ENCODE results near the gene C20orf144.

GRCh38 chr20:33654680-33655161 is 7.4 kb upstream of the C20orf144 start:
- TF ChIP-seq EZH2 (IDR thresholded peaks at IDR 0.05; ENCODE audit: low read depth, unreplicated experiment) (no peak), CTCF (conservative IDR thresholded peaks at IDR 0.05; ENCODE audit: low read depth in 2 of 2) (no peak), JUNB (IDR thresholded peaks at IDR 0.05; ENCODE audit: unreplicated experiment) (no peak), ETS1 (IDR thresholded peaks at IDR 0.05) (no peak), CREB1 (CRISPR knock-in tag; IDR thresholded peaks at IDR 0.05; ENCODE audit: low read depth) (no peak), ZNF114 (CRISPR knock-in tag; IDR thresholded peaks at IDR 0.05) (no peak), POLR2AphosphoS5 (IDR thresholded peaks at IDR 0.05; ENCODE audit: low read depth) (no peak), REST (IDR thresholded peaks at IDR 0.05; ENCODE audit: unreplicated experiment) (no peak), EZH2phosphoT487 (IDR thresholded peaks at IDR 0.05; ENCODE audit: unreplicated experiment) (no peak), ZNF331 (CRISPR knock-in tag; IDR thresholded peaks at IDR 0.05; ENCODE audit: low read depth) (no peak), NANOG (IDR thresholded peaks at IDR 0.05; ENCODE audit: borderline replicate concordance) (no peak), STAT1 (IDR thresholded peaks at IDR 0.05; ENCODE audit: unreplicated experiment) (no peak), ZNF462 (CRISPR knock-in tag; IDR thresholded peaks at IDR 0.05) (no peak)
